Ascending aorta (tissue), 2 donors: ENCODE data around the gene TSPAN4. TPM values are rescaled to one million over a fixed set of nuclear protein-coding genes. Genes with fewer than 3 reads are reported as not detected.

Experiments used
- DNase-seq, 2 donors: peaks; one replicate each; pipeline ENCODE4 v3.0.0-alpha.2; 2019; ENCODE audit warnings: low spot score in 2 of 2
- H3K27ac ChIP-seq, 2 donors: fragments of 200-600 bp; sonication (generic); one replicate each; pipeline ENCODE4 v1.5.1; 2016 to 2017; ENCODE audit warnings: mild to moderate bottlenecking in 1 of 2
- H3K27me3 ChIP-seq: fragments of 200-600 bp; sonication (generic); one replicate; pipeline ENCODE4 v1.5.1; 2017
- H3K36me3 ChIP-seq, 2 donors: fragments of 200-600 bp; sonication (generic); one replicate each; pipeline ENCODE4 v1.5.1; 2016
- H3K4me1 ChIP-seq, 2 donors: fragments of 200-600 bp; sonication (generic); one replicate each; pipeline ENCODE4 v1.5.1; 2016 to 2017; ENCODE audit warnings: mild to moderate bottlenecking in 1 of 2
- H3K4me3 ChIP-seq, 2 donors: fragments of 200-600 bp; sonication (generic); one replicate each; pipeline ENCODE4 v1.5.1; 2016 to 2017; ENCODE audit warnings: mild to moderate bottlenecking in 1 of 2
- H3K9me3 ChIP-seq, 2 donors: fragments of 200-600 bp; sonication (generic); one replicate each; pipeline ENCODE4 v1.5.1; 2016
- intact Hi-C: fragments of 100-400 bp; cut with DNase I; formaldehyde crosslinking; loops from one replicate; pipeline ENCODE4 v1.15.1; 2023
- total RNA-seq: library from RNA; depleted of rRNA; stranded (reverse); fragments of >200 nt; gene quantifications from one replicate; pipeline ENCODE4 v1.1.0, GENCODE V29; 2016
- TF ChIP-seq, protein P1 (sequence below), 3 experiments: fragments of 200-600 bp in 2 of 3; fragments of 450-650 bp in 1 of 3; sonication (generic) in 2 of 3; IDR thresholded peaks; one replicate each; pipeline ENCODE4 v1.5.1; 2016 to 2019; ENCODE audit warnings: antibody characterized with exemption in 3 of 3, mild to moderate bottlenecking in 1 of 3, moderate library complexity in 1 of 3

The TSPAN4 gene
- total RNA-seq, 1 donor from 2014 or later = 252 TPM

DNA sequence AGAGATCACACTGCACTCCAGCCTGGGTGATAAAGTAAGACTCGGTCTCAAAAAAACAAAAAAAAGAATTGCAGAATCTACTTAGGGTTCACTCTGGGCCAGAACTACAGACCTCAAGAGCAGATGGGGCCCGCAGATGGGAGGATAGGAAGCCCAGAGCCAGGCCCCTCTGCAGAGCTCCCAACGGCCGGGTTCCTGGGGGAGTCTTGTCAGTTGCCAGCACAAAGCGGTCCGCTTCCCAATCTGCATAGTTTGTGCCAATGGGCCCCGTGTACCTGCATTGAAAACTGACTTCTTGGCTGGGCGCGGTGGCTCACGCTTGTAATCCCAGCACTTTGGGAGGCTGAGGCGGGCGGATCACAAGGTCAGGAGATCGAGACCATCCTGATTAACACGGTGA is 69.6 kb downstream of the TSPAN4 start:
- no peaks in the 10 kb centered on the region for H3K9me3 ChIP-seq
- H3K27me3 ChIP-seq = no peaks in the 10 kb centered on the region
- TF ChIP-seq, protein P1, sequence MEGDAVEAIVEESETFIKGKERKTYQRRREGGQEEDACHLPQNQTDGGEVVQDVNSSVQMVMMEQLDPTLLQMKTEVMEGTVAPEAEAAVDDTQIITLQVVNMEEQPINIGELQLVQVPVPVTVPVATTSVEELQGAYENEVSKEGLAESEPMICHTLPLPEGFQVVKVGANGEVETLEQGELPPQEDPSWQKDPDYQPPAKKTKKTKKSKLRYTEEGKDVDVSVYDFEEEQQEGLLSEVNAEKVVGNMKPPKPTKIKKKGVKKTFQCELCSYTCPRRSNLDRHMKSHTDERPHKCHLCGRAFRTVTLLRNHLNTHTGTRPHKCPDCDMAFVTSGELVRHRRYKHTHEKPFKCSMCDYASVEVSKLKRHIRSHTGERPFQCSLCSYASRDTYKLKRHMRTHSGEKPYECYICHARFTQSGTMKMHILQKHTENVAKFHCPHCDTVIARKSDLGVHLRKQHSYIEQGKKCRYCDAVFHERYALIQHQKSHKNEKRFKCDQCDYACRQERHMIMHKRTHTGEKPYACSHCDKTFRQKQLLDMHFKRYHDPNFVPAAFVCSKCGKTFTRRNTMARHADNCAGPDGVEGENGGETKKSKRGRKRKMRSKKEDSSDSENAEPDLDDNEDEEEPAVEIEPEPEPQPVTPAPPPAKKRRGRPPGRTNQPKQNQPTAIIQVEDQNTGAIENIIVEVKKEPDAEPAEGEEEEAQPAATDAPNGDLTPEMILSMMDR (IDR thresholded peaks at IDR 0.05) = no peak
- intact Hi-C loops = loop anchor here (5.0 kb wide), 1 partner anchor 65 kb away; no protein-coding TSS in a partner anchor
- peak overlapping the region in 1 of 2 donors; percentile 98 for H3K4me3 ChIP-seq
- no peaks in the 10 kb centered on the region for H3K36me3 ChIP-seq
- peak overlapping the region in 1 of 2 donors; percentile 83 for H3K27ac ChIP-seq
- peaks cover 0 to 16% of the 10 kb centered on the region in 2 donors for H3K4me1 ChIP-seq
- no peak for DNase-seq

DNA sequence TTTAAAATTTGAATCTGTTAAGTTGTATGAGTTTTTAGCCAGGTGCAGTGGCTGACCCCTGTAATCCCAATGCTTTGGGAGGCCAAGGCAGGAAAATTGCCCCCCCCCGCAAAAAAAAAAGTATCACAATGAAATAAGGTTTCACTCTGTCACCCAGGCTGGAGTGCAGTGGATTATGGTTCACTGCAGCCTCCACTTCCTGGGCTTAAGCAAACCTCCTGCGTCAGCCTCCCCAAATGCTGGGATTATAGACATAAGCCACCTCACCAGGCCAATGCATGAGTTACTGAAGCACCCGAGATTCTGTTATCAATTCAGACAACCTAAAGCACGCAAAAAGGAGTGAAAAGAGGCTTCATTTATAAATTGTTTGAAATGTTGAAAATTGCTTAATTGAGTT is 70.4 kb downstream of the TSPAN4 start:
- no peaks in the 10 kb centered on the region for H3K27me3 ChIP-seq
- no peak for DNase-seq
- H3K4me1 ChIP-seq = peaks cover 0 to 16% of the 10 kb centered on the region in 2 donors
- H3K27ac ChIP-seq = no peak overlapping the region
- H3K36me3 ChIP-seq = no peaks in the 10 kb centered on the region
- no peak overlapping the region for H3K4me3 ChIP-seq
- no peaks in the 10 kb centered on the region for H3K9me3 ChIP-seq
- TF ChIP-seq, protein P1 (IDR thresholded peaks at IDR 0.05) = no peak
- intact Hi-C loops = loop anchor here (5.0 kb wide), 1 partner anchor 66 kb away; no protein-coding TSS in a partner anchor

DNA sequence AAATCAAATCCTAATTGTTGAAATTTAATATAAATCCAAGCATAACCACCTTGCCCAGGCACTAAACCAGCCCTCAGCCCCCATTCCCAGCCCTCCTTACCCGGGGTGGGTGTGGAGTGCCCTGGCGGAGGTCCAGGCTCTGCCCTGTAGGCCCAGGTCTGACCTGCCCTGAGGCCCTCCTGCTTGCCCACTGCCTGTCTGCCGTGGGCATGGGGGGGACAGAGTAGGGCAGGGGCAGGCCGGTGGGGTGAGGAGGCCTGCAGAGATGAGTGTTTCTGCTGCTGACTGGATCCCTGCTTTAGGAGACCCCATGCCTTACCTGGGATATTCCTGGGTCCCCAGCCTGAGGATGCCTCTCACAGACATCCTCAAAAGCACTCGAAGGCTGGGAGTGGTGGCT is 71.6 kb downstream of the TSPAN4 start:
- TF ChIP-seq, protein P1 (IDR thresholded peaks at IDR 0.05) = no peak
- Histone ChIP-seq H3K27me3 (no peaks in the 10 kb centered on the region), H3K36me3 (no peaks in the 10 kb centered on the region), H3K9me3 (no peaks in the 10 kb centered on the region), H3K4me3 (no peak overlapping the region), H3K27ac (peak overlapping the region; percentile 6 to 41), H3K4me1 (peaks cover 0 to 16% of the 10 kb centered on the region in 2 donors)
- no peak for DNase-seq
- intact Hi-C loops = loop anchor here (5.0 kb wide), 1 partner anchor 67 kb away; no protein-coding TSS in a partner anchor

DNA sequence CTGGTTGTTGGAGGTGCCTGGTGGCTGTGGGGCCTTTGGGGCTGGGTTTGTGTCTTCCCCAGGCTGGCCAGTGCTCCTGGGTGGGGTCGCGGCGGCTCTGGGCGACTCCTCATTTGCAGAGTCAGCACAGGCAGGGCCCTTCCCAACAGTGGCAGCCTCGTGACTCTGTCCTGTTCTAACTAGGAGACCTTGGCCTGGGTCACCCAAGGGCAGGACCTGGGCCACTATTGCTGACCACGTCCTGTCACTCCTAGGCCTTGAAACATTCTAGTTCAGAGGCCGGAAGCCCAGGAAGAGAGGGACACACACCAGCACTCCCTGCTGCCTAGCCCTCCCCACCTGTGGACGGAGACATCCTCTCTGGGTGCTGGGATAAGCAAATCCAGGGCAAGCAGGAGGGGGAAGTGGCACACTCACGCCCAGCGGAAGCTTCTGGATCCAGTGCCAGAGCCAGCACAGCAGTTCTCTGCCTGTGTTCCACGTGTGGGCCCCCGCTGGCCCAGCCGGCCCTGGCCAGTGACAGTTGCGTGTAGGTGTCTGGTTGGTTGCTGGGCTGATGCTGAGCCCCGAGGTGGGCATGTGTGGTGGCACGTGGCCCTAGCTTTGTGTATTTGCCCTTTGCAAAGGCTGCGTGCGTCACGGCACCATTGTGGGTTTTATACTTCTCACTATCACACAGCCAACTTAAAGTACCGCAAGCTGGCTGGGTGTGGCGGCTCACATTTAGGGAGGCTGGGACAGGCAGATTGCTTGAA is 72.3 kb downstream of the TSPAN4 start:
- peak; percentile 72 to 85 for DNase-seq
- TF ChIP-seq, protein P1 (IDR thresholded peaks at IDR 0.05) = no peak
- Histone ChIP-seq H3K27me3 (no peaks in the 10 kb centered on the region), H3K4me1 (peaks cover 0 to 10% of the 10 kb centered on the region in 2 donors), H3K4me3 (no peak overlapping the region), H3K27ac (peak overlapping the region; percentile 6 to 41), H3K9me3 (no peaks in the 10 kb centered on the region), H3K36me3 (no peaks in the 10 kb centered on the region)
- intact Hi-C loops = loop anchor here (5.0 kb wide), 1 partner anchor 68 kb away; no protein-coding TSS in a partner anchor

Other genes with a start within 250 kb of the TSPAN4 start
- 44.6 TPM for gene IRF7, start 226.9 kb upstream of the TSPAN4 start, total RNA-seq
- gene CDHR5, start 217.9 kb upstream of the TSPAN4 start, total RNA-seq = 5.0 TPM
- not detected for gene SCT, start 215.7 kb upstream of the TSPAN4 start, total RNA-seq
- gene DRD4, start 205.6 kb upstream of the TSPAN4 start, total RNA-seq = not detected
- gene DEAF1, start 147.6 kb upstream of the TSPAN4 start, total RNA-seq = 60.5 TPM
- gene TMEM80, start 147.0 kb upstream of the TSPAN4 start, total RNA-seq = 1.3 TPM
- 76.7 TPM for gene EPS8L2, start 136.6 kb upstream of the TSPAN4 start, total RNA-seq
- gene TALDO1, start 95.4 kb upstream of the TSPAN4 start, total RNA-seq = 245 TPM
- gene GATD1, start 65.4 kb upstream of the TSPAN4 start, total RNA-seq = 12.2 TPM
- not detected for gene CEND1, start 52.8 kb upstream of the TSPAN4 start, total RNA-seq
- 5.6 TPM for gene SLC25A22, start 44.6 kb upstream of the TSPAN4 start, total RNA-seq
- 7.1 TPM for gene PIDD1, start 37.6 kb upstream of the TSPAN4 start, total RNA-seq
- 897 TPM for gene RPLP2, start 32.9 kb upstream of the TSPAN4 start, total RNA-seq
- 214 TPM for gene PNPLA2, start 23.9 kb upstream of the TSPAN4 start, total RNA-seq
- 20.5 TPM for gene CRACR2B, start 14.9 kb upstream of the TSPAN4 start, total RNA-seq
- 898 TPM for gene CD151, start 9.9 kb upstream of the TSPAN4 start, total RNA-seq
- gene POLR2L, start 323 bp upstream of the TSPAN4 start, total RNA-seq = 141 TPM
- gene CHID1, start 68.0 kb downstream of the TSPAN4 start, total RNA-seq = 69.4 TPM
- gene AP2A2, start 83.0 kb downstream of the TSPAN4 start, total RNA-seq = 118 TPM
- gene MUC6, start 193.9 kb downstream of the TSPAN4 start, total RNA-seq = not detected
- gene MUC2, start 232.0 kb downstream of the TSPAN4 start, total RNA-seq = 0.11 TPM